ENCODE measurements around the gene TRAFD1.

- TF ChIP-seq ZSCAN9 (CRISPR knock-in tag; IDR thresholded peaks at IDR 0.05; ENCODE audit: borderline replicate concordance) (no peak), POLR2AphosphoS5 (IDR thresholded peaks at IDR 0.05; ENCODE audit: low read depth, low read length) (no peak), PCBP2 (optimal IDR thresholded peaks at IDR 0.05; ENCODE audit: low read depth, low read length, poor library complexity, severe bottlenecking) (no peak), BHLHE40 (IDR thresholded peaks at IDR 0.05; ENCODE audit: low read length) (no peak), EP300 (IDR thresholded peaks at IDR 0.05; ENCODE audit: low read depth in 2 of 2, low read length in 2 of 2) (no peak), EP300 (CRISPR knock-in tag; IDR thresholded peaks at IDR 0.05; ENCODE audit: borderline replicate concordance) (no peak), SIN3B (IDR thresholded peaks at IDR 0.05; ENCODE audit: low read length) (no peak), SUZ12 (IDR thresholded peaks at IDR 0.05; ENCODE audit: low read depth, low read length) (no peak), CTCF (CRISPR knock-in tag; IDR thresholded peaks at IDR 0.05) (no peak), PATZ1 (CRISPR knock-in tag; IDR thresholded peaks at IDR 0.05) (no peak), ARHGAP35 (CRISPR knock-in tag; IDR thresholded peaks at IDR 0.05; ENCODE audit: borderline replicate concordance) (no peak), REPIN1 (CRISPR knock-in tag; IDR thresholded peaks at IDR 0.05; ENCODE audit: borderline replicate concordance, low read depth) (no peak)
- TF ChIP-seq, protein P1, sequence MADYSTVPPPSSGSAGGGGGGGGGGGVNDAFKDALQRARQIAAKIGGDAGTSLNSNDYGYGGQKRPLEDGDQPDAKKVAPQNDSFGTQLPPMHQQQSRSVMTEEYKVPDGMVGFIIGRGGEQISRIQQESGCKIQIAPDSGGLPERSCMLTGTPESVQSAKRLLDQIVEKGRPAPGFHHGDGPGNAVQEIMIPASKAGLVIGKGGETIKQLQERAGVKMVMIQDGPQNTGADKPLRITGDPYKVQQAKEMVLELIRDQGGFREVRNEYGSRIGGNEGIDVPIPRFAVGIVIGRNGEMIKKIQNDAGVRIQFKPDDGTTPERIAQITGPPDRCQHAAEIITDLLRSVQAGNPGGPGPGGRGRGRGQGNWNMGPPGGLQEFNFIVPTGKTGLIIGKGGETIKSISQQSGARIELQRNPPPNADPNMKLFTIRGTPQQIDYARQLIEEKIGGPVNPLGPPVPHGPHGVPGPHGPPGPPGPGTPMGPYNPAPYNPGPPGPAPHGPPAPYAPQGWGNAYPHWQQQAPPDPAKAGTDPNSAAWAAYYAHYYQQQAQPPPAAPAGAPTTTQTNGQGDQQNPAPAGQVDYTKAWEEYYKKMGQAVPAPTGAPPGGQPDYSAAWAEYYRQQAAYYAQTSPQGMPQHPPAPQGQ (CRISPR knock-in tag; IDR thresholded peaks at IDR 0.05; ENCODE audit: borderline replicate concordance), result no peak
Observed at GRCh38 chr12:112163471-112163991, 38.2 kb downstream of the TRAFD1 start.
